ENCODE results near the gene ASTN2.

DNA sequence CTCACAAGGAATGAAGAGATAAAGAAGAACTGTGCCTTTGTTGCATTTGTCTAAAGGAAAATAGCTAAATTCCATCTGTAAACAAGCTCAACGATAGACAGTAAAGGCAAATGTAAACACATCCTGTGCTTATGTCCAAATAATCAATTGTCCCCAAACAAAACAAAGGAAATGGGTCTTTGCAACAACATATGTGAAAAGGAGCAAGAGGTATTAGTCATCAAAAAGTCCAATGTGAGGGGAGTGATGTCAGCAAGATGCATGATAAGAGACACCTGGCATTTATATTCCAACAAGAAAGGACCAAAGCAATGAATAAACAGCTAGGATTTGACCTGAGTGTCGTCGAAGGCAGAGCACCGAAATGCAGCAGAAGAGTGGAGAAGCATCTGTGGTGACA is 209.1 kb downstream of the ASTN2 start:
- no peak for TF ChIP-seq EZH2 (IDR thresholded peaks at IDR 0.05; ENCODE audit: insufficient read depth, poor library complexity, severe bottlenecking)
- TF ChIP-seq EZH2phosphoT487 (IDR thresholded peaks at IDR 0.05; ENCODE audit: insufficient read depth, low read depth) = no peak

Data from GM23248 (cell line).